ENCODE results near the gene FBXL7. TPM values are rescaled to one million over a fixed set of nuclear protein-coding genes. Genes with fewer than 3 reads are reported as not detected.

Gene FBXL7
- total and polyA plus RNA-seq, 2 experiments from 2014 or later: 4.5 to 15.2 TPM

DNA sequence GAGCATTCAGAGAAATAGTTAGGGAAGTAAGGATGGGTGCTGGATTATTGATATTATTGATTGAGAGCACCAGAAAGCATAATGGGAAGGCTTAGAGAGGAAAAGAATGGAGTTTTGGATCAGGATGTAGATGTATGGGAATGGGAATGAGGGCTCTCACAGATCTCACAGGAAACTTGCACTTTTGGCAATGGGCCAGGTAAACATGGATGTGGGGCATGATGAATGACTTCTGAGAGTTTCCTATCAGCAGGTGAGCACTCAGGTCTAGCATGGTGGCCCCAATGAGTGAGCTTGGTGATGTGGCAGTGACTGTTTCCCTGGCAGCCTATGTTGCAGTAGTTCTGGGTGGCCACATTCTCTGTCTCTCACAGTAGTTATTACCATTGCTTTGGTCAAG lies 283.8 kb downstream of the FBXL7 start:
- H3K9me2 ChIP-seq (ENCODE audit: insufficient read depth): peaks cover 16% of the 10 kb centered on the region; the same call in 1 of the 2 replicates
- TF ChIP-seq, protein P1, sequence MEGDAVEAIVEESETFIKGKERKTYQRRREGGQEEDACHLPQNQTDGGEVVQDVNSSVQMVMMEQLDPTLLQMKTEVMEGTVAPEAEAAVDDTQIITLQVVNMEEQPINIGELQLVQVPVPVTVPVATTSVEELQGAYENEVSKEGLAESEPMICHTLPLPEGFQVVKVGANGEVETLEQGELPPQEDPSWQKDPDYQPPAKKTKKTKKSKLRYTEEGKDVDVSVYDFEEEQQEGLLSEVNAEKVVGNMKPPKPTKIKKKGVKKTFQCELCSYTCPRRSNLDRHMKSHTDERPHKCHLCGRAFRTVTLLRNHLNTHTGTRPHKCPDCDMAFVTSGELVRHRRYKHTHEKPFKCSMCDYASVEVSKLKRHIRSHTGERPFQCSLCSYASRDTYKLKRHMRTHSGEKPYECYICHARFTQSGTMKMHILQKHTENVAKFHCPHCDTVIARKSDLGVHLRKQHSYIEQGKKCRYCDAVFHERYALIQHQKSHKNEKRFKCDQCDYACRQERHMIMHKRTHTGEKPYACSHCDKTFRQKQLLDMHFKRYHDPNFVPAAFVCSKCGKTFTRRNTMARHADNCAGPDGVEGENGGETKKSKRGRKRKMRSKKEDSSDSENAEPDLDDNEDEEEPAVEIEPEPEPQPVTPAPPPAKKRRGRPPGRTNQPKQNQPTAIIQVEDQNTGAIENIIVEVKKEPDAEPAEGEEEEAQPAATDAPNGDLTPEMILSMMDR (conservative IDR thresholded peaks at IDR 0.05; ENCODE audit: low read depth in 2 of 2): no peak
- no peak overlapping the region for H3K4me3 Mint-ChIP-seq
- no peaks in the 10 kb centered on the region for H3K36me3 ChIP-seq (ENCODE audit: insufficient read depth)
- H3K9me3 Mint-ChIP-seq: no peaks in the 10 kb centered on the region
- H3K4me1 Mint-ChIP-seq: no peaks in the 10 kb centered on the region; the same call in 2 of the 3 replicates
- no peaks in the 10 kb centered on the region for H3K27me3 ChIP-seq (ENCODE audit: insufficient read depth)
- H3K4me1 ChIP-seq (ENCODE audit: insufficient read depth): no peaks in the 10 kb centered on the region
- H3K36me3 Mint-ChIP-seq (ENCODE audit: low read depth): no peaks in the 10 kb centered on the region; the same call in 2 of the 3 replicates
- H3F3A ChIP-seq (replicated peaks; ENCODE audit: low read depth): no peaks in the 10 kb centered on the region
- no peak overlapping the region for H3K27ac Mint-ChIP-seq
- H3K27ac ChIP-seq (ENCODE audit: low read depth): no peak overlapping the region
- peaks cover 26% of the 10 kb centered on the region; the same call in 1 of the 2 replicates for H3K79me2 ChIP-seq (replicated peaks; ENCODE audit: insufficient read depth)
- ATAC-seq (no peak), DNase-seq (ENCODE audit: low spot score) (no peak)
- no peaks in the 10 kb centered on the region for H4K20me1 ChIP-seq (replicated peaks; ENCODE audit: insufficient read depth)
- H2AFZ ChIP-seq: no peak overlapping the region
- no peak overlapping the region for H3K4me2 ChIP-seq
- H3K4me3 ChIP-seq: no peak overlapping the region
- no peaks in the 10 kb centered on the region for H3K27me3 Mint-ChIP-seq (ENCODE audit: insufficient read depth, low read depth, poor library complexity)

DNA sequence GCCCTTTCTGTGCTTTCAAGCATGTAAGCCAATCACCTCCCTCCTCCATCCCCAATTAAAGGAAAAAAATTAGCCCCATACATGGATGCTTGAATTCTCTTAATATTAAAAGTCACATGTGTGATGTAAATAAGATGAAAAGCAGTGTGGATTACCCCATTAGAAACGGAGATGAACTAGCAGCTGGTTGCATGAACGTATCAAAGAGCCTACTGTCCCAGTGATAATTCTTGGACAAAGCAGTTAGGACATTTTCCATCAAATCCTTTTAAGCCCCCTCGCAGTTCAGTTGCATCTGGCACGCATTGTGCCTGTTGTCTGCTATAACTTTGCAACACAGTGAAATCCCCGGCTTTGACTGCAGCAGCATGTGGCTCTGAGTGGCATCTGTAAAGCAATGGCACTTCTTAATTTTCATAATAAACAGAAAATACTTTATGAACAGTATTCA lies 285.6 kb downstream of the FBXL7 start:
- Histone ChIP-seq H3F3A (replicated peaks; ENCODE audit: low read depth) (no peaks in the 10 kb centered on the region), H4K20me1 (replicated peaks; ENCODE audit: insufficient read depth) (no peaks in the 10 kb centered on the region), H3K4me1 (ENCODE audit: insufficient read depth) (no peaks in the 10 kb centered on the region), H3K79me2 (replicated peaks; ENCODE audit: insufficient read depth) (peaks cover 21% of the 10 kb centered on the region; the same call in 1 of the 2 replicates), H3K4me3 (no peak overlapping the region), H3K27me3 (ENCODE audit: insufficient read depth) (no peaks in the 10 kb centered on the region), H3K4me2 (no peak overlapping the region), H3K9me2 (ENCODE audit: insufficient read depth) (peaks cover 15% of the 10 kb centered on the region; the same call in 1 of the 2 replicates), H3K36me3 (ENCODE audit: insufficient read depth) (no peaks in the 10 kb centered on the region), H2AFZ (no peak overlapping the region), H3K27ac (ENCODE audit: low read depth) (no peak overlapping the region)
- Mint-ChIP-seq H3K27me3 (ENCODE audit: insufficient read depth, low read depth, poor library complexity) (peaks cover 2% of the 10 kb centered on the region), H3K9me3 (no peaks in the 10 kb centered on the region), H3K4me3 (no peak overlapping the region), H3K36me3 (ENCODE audit: low read depth) (no peaks in the 10 kb centered on the region; the same call in 2 of the 3 replicates), H3K27ac (no peak overlapping the region; the same call in 1 of the 2 replicates), H3K4me1 (peaks cover 1% of the 10 kb centered on the region; the same call in 1 of the 3 replicates)
- DNase-seq (ENCODE audit: low spot score): no peak
- ATAC-seq: no peak
- TF ChIP-seq, protein P2, sequence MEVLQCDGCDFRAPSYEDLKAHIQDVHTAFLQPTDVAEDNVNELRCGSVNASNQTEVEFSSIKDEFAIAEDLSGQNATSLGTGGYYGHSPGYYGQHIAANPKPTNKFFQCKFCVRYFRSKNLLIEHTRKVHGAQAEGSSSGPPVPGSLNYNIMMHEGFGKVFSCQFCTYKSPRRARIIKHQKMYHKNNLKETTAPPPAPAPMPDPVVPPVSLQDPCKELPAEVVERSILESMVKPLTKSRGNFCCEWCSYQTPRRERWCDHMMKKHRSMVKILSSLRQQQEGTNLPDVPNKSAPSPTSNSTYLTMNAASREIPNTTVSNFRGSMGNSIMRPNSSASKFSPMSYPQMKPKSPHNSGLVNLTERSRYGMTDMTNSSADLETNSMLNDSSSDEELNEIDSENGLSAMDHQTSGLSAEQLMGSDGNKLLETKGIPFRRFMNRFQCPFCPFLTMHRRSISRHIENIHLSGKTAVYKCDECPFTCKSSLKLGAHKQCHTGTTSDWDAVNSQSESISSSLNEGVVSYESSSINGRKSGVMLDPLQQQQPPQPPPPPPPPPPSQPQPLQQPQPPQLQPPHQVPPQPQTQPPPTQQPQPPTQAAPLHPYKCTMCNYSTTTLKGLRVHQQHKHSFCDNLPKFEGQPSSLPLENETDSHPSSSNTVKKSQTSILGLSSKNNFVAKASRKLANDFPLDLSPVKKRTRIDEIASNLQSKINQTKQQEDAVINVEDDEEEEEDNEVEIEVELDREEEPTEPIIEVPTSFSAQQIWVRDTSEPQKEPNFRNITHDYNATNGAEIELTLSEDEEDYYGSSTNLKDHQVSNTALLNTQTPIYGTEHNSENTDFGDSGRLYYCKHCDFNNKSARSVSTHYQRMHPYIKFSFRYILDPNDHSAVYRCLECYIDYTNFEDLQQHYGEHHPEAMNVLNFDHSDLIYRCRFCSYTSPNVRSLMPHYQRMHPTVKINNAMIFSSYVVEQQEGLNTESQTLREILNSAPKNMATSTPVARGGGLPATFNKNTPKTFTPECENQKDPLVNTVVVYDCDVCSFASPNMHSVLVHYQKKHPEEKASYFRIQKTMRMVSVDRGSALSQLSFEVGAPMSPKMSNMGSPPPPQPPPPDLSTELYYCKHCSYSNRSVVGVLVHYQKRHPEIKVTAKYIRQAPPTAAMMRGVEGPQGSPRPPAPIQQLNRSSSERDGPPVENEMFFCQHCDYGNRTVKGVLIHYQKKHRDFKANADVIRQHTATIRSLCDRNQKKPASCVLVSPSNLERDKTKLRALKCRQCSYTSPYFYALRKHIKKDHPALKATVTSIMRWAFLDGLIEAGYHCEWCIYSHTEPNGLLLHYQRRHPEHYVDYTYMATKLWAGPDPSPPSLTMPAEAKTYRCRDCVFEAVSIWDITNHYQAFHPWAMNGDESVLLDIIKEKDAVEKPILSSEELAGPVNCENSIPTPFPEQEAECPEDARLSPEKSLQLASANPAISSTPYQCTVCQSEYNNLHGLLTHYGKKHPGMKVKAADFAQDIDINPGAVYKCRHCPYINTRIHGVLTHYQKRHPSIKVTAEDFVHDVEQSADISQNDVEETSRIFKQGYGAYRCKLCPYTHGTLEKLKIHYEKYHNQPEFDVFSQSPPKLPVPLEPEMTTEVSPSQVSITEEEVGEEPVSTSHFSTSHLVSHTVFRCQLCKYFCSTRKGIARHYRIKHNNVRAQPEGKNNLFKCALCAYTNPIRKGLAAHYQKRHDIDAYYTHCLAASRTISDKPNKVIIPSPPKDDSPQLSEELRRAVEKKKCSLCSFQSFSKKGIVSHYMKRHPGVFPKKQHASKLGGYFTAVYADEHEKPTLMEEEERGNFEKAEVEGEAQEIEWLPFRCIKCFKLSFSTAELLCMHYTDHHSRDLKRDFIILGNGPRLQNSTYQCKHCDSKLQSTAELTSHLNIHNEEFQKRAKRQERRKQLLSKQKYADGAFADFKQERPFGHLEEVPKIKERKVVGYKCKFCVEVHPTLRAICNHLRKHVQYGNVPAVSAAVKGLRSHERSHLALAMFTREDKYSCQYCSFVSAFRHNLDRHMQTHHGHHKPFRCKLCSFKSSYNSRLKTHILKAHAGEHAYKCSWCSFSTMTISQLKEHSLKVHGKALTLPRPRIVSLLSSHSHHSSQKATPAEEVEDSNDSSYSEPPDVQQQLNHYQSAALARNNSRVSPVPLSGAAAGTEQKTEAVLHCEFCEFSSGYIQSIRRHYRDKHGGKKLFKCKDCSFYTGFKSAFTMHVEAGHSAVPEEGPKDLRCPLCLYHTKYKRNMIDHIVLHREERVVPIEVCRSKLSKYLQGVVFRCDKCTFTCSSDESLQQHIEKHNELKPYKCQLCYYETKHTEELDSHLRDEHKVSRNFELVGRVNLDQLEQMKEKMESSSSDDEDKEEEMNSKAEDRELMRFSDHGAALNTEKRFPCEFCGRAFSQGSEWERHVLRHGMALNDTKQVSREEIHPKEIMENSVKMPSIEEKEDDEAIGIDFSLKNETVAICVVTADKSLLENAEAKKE (CRISPR knock-in tag; IDR thresholded peaks at IDR 0.05): no peak
- TF ChIP-seq STAT1 (IDR thresholded peaks at IDR 0.05; ENCODE audit: unreplicated experiment): no peak
